Endodermal cell (in vitro differentiated cells): ENCODE measurements around the gene RTN1. TPM values are rescaled to one million over a fixed set of nuclear protein-coding genes. Genes with fewer than 3 reads are reported as not detected.
A peak's percentile ranks its signal among the peaks of the same experiment; 100 is the strongest.

Experiments
- DNase-seq: peaks from one replicate; pipeline ENCODE4 v3.0.0-alpha.2; 2017
- H3K27ac ChIP-seq: 2 replicates; pipeline ENCODE4 v1.5.1; 2013; ENCODE audit warnings: mild to moderate bottlenecking, low read depth, low read length, moderate library complexity
- H3K27me3 ChIP-seq: 2 replicates; pipeline ENCODE4 v1.6.1; 2013; ENCODE audit warnings: mild to moderate bottlenecking, low read length, moderate library complexity; ENCODE audit not compliant: insufficient read depth, control insufficient read depth, poor library complexity, severe bottlenecking
- H3K36me3 ChIP-seq: 2 replicates; pipeline ENCODE4 v1.7.0; 2013; ENCODE audit warnings: mild to moderate bottlenecking, low read length, moderate library complexity; ENCODE audit not compliant: control insufficient read depth, insufficient read depth
- H3K4me1 ChIP-seq: one replicate; pipeline ENCODE4 v1.7.0; 2013; ENCODE audit warnings: low read length; ENCODE audit not compliant: control insufficient read depth, insufficient read depth
- H3K4me3 ChIP-seq: 2 replicates; pipeline ENCODE4 v1.5.1; 2013; ENCODE audit warnings: mild to moderate bottlenecking, low read length, moderate library complexity
- H3K9ac ChIP-seq: 2 replicates; pipeline ENCODE4 v1.6.1; 2013; ENCODE audit warnings: mild to moderate bottlenecking, low read length, moderate library complexity; ENCODE audit not compliant: poor library complexity, severe bottlenecking; ENCODE audit errors: extremely low read depth
- H3K9me3 ChIP-seq: 2 replicates; pipeline ENCODE4 v1.6.1; 2013; ENCODE audit warnings: mild to moderate bottlenecking, low read length, moderate library complexity; ENCODE audit not compliant: control insufficient read depth
- H3K27ac Mint-ChIP-seq: 2 replicates; pipeline ENCODE4 v1.8.0; 2020; ENCODE audit warnings: mixed read lengths
- H3K27me3 Mint-ChIP-seq: 2 replicates; pipeline ENCODE4 v1.8.0; 2021; ENCODE audit warnings: mild to moderate bottlenecking, mixed read lengths; ENCODE audit not compliant: insufficient read depth
- H3K36me3 Mint-ChIP-seq: 2 replicates; pipeline ENCODE4 v1.8.0; 2020; ENCODE audit warnings: low read depth, mixed read lengths
- H3K4me1 Mint-ChIP-seq: 2 replicates; pipeline ENCODE4 v1.8.0; 2020; ENCODE audit warnings: mixed read lengths
- H3K4me3 Mint-ChIP-seq: 2 replicates; pipeline ENCODE4 v1.8.0; 2020; ENCODE audit warnings: mild to moderate bottlenecking, moderate library complexity, mixed read lengths
- H3K9me3 Mint-ChIP-seq: 2 replicates; pipeline ENCODE4 v1.8.0; 2020; ENCODE audit warnings: mild to moderate bottlenecking, mixed read lengths
- CTCF ChIP-seq: fragments of 200-600 bp; sonication (generic); conservative IDR thresholded peaks from 2 replicates; pipeline ENCODE4 v1.5.0; 2021; ENCODE audit warnings: antibody characterized with exemption, mild to moderate bottlenecking
- WGBS, 2 experiments: methylation state at CpG; one replicate each; pipeline versions ENCODE4 v1.1.5 to v1.1.7; 2013; ENCODE audit warnings: missing lambda C conversion rate in 2 of 2, mixed read lengths in 1 of 2; ENCODE audit not compliant: insufficient coverage in 1 of 2, insufficient read length in 1 of 2; 5-methylcytosine and 5-hydroxymethylcytosine counted together
- total RNA-seq, 2 donors: library from RNA; stranded (reverse); fragmentation: NEBNext Ultra II Directional in 1 of 2; extraction: Animal tissue kit (Norgen Biotek cat#: 25700) in 1 of 2; gene quantifications; 2 replicates in 1 of 2; 3 replicates in 1 of 2; pipeline ENCODE4 v1.2.1, GENCODE V29; 2021

RTN1 gene
- total RNA-seq, 2 donors from 2014 or later, result 5.5 to 5.9 TPM

- Mint-ChIP-seq H3K4me3 (no peak overlapping the region), H3K36me3 (no peaks in the 10 kb centered on the region), H3K9me3 (no peaks in the 10 kb centered on the region), H3K4me1 (peaks cover 22% of the 10 kb centered on the region), H3K27me3 (no peaks in the 10 kb centered on the region), H3K27ac (no peak overlapping the region)
- H3K36me3 ChIP-seq, result no peaks in the 10 kb centered on the region
- peak; percentile 41 for TF ChIP-seq CTCF
- DNase-seq, result no peak
- H3K4me3 ChIP-seq, result no peak overlapping the region
- peaks cover 6% of the 10 kb centered on the region for H3K4me1 ChIP-seq
- no peak overlapping the region for H3K27ac ChIP-seq
- H3K9ac ChIP-seq, result no peak overlapping the region
- WGBS, 2 experiments, result 79 to 94% methylated on average over 2 to 3 of the region's 3 CpGs
- H3K9me3 ChIP-seq, result no peaks in the 10 kb centered on the region
- no peaks in the 10 kb centered on the region for H3K27me3 ChIP-seq
These were observed 40.2 kb downstream of the RTN1 start for GRCh38 chr14:59830338-59830734.

- H3K36me3 ChIP-seq, result no peaks in the 10 kb centered on the region
- Mint-ChIP-seq H3K27ac (no peak overlapping the region), H3K27me3 (no peaks in the 10 kb centered on the region), H3K4me3 (no peak overlapping the region), H3K4me1 (peaks cover 22% of the 10 kb centered on the region), H3K9me3 (no peaks in the 10 kb centered on the region), H3K36me3 (no peaks in the 10 kb centered on the region)
- H3K9ac ChIP-seq, result no peak overlapping the region
- peaks cover 6% of the 10 kb centered on the region for H3K4me1 ChIP-seq
- H3K27ac ChIP-seq, result no peak overlapping the region
- no peaks in the 10 kb centered on the region for H3K9me3 ChIP-seq
- no peak for TF ChIP-seq CTCF
- no peaks in the 10 kb centered on the region for H3K27me3 ChIP-seq
- DNase-seq, result no peak
- 68 to 80% methylated on average over 2 to 4 of the region's 4 CpGs for WGBS, 2 experiments
- H3K4me3 ChIP-seq, result no peak overlapping the region
These were observed 40.9 kb downstream of the RTN1 start for GRCh38 chr14:59829469-59830337.

GRCh38 chr14:59828276-59828675, 42.3 kb downstream of the RTN1 start:
- 88 to 89% methylated on average over 1 to 2 of the region's 2 CpGs for WGBS, 2 experiments
- H3K27me3 Mint-ChIP-seq, result no peaks in the 10 kb centered on the region
- no peaks in the 10 kb centered on the region for H3K9me3 Mint-ChIP-seq
- H3K27me3 ChIP-seq, result no peaks in the 10 kb centered on the region
- no peak overlapping the region for H3K9ac ChIP-seq
- H3K4me3 ChIP-seq, result no peak overlapping the region
- no peaks in the 10 kb centered on the region for H3K36me3 Mint-ChIP-seq
- H3K27ac Mint-ChIP-seq, result no peak overlapping the region
- no peaks in the 10 kb centered on the region for H3K9me3 ChIP-seq
- no peak overlapping the region for H3K4me3 Mint-ChIP-seq
- peaks cover 6% of the 10 kb centered on the region for H3K4me1 ChIP-seq
- TF ChIP-seq CTCF, result no peak
- no peak overlapping the region for H3K27ac ChIP-seq
- H3K4me1 Mint-ChIP-seq, result peaks cover 22% of the 10 kb centered on the region
- DNase-seq, result no peak
- H3K36me3 ChIP-seq, result no peaks in the 10 kb centered on the region
